DMS114 treated with DMSO at 0.1 percent for 48 hours (cell line): ENCODE results near the gene SSBP2.

Source experiments
- DNase-seq: peaks from one replicate; lab custom pipeline; 2025; ENCODE audit not compliant: unreplicated experiment; lab: John Stamatoyannopoulos, UW

Gene SSBP2

DNA sequence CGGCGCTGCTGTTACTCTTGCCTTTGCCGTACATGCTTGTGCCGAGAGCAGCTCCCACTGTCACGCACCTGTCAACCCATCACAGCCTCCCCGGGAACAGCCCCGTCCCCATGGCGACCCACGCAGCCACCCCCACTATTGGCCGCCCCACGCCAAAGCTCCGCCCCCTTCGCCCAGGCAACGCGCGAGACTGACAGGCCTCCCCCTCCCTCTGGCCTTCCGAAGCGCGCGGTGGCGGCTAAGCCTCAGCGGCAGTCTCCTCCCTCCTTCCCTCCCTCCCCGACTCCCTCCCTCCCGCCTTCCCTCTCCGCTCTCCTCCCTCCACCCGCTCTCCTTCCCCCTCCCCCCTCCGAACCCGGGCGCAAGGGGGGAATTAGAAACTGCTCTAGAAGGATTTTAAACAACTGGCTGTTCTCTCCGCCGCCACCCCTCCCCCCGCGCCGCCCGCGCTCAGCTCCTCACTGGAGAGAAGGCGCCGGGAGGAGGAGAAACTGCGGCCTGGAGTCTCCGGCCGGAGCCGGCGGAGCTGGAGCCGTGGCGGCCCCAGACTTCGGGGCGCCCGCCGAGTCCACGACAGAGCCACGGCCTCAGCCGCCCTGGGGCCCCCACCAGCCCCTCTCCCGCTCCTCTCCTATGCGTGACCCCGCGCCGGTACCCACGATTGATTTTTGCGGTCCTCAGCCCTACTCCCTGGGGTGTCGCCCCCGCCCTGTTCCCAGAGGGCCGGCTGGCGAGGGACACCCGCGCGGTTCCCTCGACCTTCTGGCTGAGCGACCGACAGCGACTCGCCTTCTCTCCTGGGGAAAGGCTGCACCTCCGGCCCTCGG lies at the start of gene SSBP2:
SSBP2 (minus strand) TSS at position 89 of the 827 bp plus-strand sequence; CDS start at position 34, 55 bp downstream.
- DNase-seq = peak; percentile 92

DNA sequence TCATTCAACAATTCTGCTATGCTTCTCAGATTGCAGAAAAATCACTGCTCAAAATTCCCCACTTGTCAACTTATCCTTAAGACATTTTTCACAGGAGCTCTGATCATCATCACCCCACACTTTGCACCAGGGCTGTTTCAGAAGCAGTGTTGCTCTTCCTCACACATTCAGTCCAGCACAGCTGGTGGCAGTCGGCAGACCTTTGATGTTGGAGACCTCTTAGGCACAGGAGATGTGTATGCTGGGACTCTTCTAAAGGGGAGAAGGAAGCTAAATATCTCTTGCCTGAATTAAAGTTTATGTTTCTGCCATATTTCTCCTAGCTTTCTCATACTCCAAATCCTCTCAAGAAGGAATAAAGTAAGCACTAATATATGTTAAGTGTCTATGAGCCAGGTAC lies 44.8 kb upstream of the SSBP2 start:
- no peak for DNase-seq

DNA sequence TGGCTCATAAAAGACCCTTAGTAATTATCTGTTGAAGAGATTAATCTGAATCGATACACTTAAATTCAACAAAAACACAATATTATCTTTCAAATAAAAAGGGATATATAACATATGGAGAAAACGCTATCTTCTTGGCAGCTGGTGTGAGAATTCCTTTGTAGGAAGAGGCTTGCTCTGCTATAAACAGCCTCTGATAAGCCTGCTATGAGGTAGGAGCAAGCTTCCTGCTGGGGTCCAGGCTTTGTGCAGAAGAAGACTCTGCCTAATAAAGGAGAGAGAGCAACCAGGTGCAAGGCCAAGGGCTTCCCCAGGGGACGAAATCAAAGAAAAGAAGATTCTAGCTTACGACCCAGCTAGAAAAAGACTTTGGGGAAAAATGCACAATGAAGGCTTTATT lies 43.3 kb upstream of the SSBP2 start:
- no peak for DNase-seq

DNA sequence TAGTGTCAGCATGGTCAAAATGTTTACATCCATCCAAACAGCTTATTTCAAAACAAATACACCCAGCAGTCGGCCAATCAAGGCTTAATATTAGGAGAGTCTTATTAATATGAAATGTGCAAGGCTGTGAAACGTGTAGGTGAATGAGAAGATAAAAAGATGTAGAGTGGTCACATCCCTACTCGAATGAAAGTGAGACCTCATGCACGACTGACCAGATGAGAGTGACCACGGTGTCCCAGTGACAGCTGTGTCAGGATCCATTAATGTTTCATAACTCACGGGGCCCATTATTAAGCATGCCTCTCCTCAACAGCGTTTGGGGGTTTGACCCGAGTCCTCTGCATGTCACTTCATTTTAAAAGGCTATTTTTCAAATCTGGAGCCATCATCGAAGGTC lies 39.4 kb upstream of the SSBP2 start:
- no peak for DNase-seq

DNA sequence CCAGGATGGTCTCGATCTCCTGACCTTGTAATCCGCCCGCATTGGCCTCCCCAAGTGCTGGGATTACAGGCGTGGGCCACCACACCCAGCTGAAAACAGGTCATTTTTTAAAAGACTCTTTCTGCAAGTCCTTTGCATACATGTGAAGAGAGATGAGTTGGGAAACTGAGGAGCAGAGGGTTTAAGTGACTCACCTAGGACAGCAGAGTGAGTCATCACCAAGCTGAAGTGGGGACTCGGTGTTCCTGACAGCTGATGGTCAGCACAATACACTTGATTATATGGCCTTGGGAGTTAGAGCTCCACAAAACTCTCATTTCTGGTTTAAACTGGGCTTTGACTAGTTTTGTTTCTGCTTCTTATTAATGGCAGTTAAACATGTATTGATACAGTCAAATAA lies 38.1 kb upstream of the SSBP2 start:
- DNase-seq = no peak

DNA sequence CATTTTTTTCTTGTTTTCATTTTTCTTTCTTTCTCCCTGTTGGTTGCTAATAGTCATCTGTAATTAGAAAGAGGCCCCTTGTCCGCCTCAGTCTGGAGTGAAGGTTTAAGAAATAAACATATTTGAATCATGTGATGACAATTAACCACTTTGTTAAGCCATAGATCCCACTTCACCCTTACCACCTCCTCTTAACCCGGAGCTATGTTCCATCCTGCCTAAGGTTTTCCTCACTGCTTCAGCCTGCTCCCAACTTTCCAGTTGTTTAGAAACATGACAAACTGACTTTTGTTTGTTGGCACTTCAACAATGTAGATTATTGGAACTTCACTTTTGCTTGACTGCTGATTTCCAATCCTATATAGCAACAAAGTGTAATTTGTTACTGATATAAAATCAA lies 37.4 kb upstream of the SSBP2 start:
- DNase-seq = no peak

DNA sequence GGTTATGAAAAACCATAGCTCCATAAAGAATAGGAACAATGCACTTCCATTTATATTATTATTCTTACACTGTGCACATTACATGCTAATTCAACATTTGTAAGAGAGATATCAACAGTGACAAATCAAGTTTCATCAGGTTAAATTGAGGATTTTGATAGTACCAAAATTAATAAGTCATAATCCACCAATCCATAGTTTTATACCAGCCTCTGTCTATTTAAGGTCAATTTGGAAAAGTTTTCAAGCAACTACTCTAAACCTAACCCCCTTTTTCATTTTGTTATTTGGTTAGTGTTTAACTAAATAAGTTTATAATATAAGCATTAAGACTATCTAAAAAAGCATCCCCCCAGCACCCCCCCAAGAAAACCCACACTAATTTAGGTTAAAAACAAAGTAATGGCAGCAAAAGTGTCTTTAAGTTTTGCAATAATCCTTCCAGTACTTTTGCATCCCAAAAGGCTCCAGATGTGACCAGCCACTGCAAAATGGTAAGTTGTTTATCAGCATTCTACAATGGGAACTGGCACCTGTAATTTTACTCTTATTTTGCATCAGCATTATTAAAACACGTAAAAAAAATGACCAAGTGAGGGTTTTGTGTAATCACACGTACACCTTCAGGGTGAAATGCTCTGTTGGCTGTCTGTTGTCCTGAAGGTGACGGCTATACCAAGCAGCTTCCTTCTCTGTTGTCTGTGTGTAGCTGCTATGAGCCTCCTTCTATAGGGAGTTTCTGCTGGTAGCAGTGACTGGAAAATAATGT lies 36.8 kb upstream of the SSBP2 start:
- no peak for DNase-seq

DNA sequence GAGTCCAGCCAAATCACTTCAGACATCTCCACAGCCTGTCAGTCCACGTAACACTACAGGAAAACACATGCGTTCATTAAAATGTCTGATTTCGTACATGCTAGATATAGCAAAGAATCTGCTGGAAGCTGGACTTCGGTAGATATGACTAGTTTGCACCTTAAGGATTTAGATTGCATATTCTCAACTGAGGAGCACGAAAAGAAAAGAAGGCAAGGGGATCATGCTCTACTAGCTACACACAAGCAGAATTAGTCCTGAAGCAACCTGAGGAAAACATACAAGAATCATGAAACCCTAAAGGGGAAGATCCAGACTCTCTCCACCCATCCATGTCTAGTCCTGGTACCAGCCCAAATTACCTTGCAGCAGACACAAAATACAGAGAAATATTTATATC lies 36.1 kb upstream of the SSBP2 start:
- DNase-seq = no peak

DNA sequence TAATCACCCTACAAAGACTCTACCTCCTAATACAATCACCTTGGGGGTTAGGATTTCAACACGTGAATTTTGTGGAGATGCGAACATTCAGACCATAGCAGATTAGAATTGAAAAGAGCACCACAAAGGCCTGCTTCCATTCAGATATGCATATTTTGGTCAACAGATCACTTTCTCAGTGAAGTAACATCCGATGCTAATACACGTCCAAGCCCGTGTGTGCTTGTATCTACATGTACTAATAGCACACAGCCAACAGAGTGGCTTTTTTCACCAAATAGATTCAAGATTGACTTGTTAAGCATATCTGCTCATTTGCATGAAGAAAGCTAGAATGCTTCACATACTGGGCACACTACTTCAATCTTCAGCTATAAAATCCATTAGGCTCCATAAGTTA lies 35.6 kb upstream of the SSBP2 start:
- DNase-seq = no peak

DNA sequence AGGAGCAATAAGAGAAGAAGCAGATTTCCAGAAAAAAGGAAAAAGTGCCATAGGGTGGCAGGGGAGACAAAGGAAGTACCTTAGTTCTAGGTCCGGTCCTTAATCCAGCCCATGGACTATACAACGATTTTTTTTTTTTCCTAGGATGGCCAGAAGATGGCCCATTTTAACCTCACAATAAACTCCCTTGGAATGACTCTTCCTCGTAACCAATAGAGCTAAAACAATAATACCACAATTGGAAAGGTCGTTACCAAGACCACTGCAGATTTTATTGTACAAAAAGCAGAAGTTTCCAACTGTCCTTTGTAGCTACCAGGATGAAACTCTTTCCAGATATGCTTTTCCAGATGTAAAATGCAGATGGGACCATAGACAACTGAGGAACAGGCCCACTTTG lies 34.4 kb upstream of the SSBP2 start:
- DNase-seq = no peak

DNA sequence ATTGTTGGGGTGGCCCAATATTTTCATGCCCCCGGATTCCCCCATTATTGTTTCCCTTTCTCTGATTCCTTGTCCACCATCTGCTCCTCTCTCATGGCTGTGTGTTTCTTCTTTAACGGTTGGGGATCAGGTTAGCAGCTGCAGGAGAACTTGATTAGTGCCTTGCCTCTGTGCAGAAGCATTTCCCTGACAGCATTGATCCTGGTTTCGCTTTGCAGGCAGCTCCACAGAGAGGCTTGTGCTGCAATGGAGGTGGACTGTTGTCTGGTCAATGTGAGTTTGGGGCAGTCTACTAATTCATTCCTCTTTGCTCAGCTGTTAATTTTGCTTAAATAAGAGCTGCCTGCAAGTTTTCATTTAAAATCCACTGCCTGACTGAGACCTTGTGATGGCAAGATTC lies 32.5 kb upstream of the SSBP2 start:
- DNase-seq = no peak

DNA sequence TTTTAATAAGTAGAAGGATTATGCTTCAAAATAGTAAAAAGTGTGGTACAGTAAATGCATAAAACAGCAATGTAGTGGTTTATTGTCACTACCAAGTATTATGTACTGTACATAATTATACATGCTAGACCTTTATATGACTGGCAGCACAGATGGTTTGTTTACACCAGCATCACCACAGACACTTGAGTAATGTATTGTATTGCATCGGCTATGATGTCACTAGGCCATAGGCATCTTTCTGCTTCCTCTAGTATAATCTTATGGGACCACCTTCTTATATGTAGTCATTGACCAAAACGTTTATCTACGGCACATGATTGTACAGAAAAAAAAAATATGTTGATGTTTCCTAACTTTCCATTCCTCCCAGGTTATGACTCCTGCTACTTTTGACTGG lies 31.9 kb upstream of the SSBP2 start:
- DNase-seq = no peak

DNA sequence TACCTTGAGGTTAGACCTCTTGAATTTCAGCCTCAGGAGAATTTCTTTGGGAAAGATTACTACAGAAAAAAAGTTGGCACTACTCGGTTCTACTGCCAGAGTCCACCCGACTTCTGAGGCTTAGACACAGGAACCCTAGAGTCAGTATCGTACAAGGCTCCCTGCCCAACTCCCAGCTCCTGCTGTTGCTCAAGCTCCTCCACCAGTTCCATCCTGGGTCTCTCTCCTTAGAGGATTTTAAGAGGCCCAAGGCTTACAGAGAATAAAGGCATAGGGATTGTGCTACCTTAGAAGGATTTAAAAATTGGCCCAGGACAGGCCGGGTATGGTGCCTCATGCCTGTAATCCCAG lies 29.0 kb upstream of the SSBP2 start:
- DNase-seq = no peak

DNA sequence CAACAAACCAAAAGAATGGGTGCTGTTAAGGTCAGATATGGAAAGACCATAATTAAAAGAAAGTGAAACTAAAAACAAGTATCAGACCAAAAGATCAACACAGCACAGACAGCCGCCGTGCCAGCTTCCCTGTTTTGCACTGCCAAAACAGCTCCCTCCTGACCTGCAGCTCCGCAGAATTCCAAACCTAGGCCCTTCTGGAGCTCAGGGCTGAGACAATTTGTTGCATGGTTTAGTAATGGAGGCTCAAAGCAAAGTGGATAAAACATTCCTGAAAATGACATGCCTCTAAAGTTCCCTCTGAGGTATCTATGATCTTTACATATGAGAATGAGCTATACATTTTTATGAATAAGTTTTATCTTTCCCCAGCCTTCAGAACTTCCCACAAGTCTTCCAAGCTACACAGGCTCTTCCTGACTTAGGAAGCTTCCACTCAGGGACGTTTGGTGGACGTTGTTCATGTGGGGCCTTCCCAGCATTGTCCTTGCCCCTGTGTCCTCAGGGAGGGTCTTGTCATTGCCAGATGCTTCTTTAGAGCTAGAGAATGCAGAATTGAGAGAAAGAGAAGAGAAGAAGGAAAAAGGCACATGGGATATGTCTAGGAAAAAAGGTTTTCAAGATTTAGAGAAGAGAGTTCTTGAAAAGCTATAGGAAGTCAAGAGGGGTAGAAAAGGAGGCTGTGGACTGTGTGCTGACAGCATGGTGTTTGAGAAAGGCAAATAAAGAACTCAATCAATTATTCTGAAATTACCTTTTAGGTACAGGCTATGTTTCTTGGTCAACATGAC lies 28.4 kb upstream of the SSBP2 start:
- DNase-seq = no peak

DNA sequence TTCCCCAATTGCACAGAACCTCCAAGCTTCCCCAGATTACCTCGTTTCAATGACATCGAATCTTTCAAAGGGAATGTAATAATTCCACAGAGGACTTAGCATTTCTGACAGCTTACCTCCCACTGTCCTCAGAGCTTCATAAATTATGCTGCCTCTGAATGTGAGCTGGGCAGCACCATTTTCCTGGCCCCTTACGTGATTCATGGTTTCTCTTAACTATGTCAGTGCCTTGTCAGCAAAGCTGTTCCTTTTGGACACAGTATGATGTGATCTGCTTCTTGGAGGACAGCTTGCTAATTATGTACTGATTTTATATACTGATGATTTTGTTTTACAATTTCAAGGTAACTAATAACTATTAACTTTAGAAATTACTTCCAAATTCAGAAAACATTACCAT lies 27.7 kb upstream of the SSBP2 start:
- DNase-seq = no peak

DNA sequence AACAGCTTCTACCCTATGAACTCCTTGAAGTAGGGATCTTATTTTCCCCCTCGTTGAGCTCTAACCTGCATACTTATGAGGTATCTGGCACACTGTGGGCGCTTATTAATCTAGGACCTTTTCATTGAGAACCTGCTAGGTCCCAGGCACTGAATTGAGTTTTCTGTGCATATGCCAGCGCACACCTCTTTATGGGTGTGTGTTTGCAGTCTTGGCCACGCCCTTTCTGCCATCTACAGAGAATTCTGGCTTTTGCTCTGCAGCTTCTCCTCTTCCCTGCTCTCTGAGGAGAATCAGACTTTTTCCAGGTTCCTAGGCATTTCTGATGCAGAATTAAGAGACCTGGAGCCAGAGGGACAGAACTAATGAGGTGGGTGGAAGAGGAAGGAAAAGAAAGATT lies 25.4 kb upstream of the SSBP2 start:
- no peak for DNase-seq

DNA sequence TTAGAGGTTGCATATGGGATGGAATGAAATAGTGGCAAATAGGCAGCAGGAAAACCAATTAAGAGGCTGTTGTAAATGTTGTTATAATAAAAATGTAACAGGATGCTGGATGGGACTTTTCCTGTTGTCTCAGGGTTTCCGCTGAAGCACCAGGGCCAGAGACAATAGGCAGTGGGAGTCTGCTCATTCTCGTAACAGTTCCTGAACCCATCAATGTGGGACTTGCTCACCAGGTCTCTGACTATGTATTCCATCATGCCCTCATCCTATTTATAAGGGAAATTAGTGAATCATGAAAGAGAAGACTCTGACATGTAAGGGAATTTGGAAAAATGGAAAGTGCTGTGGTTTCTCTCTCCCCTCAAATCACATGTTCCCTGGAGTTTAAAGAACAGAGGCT lies 23.5 kb upstream of the SSBP2 start:
- no peak for DNase-seq

DNA sequence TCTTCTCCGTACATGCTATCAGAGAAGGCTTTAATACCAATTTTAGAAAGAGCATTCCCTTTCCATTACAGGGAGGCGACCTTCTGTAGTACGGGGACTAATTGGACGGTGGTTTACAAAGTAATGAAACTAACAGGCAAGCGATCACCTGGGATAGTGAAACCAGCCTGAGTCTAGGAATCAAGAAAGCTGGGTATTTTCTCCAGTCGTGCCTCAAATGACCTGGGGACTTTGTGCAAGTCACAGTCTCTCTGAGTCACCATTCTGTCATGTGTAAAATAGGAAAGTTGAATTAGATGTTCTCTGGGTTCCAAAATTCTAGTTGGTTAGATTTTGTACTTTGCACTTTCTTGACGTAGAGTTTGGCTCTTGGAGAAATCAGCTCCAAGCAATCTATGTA lies 22.7 kb upstream of the SSBP2 start:
- no peak for DNase-seq

DNA sequence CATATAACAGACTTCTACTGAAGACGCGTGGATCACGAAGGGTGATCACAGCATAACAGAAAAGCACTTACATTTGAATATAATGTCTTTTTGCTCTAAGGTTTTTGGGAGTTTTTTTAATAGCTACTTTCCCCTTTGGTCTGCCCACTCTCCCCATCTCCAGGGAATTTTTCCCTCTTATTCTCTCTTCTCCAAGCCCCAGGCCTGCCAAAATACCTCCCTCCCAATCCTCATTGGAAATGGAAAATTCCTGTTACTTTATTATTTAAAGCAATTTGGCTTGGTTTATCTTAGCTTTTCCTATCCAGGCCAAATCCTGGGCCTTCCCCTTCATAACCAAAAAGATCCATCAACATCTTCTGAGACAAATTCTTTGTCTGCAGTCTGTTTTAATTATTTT lies 22.3 kb upstream of the SSBP2 start:
- no peak for DNase-seq

DNA sequence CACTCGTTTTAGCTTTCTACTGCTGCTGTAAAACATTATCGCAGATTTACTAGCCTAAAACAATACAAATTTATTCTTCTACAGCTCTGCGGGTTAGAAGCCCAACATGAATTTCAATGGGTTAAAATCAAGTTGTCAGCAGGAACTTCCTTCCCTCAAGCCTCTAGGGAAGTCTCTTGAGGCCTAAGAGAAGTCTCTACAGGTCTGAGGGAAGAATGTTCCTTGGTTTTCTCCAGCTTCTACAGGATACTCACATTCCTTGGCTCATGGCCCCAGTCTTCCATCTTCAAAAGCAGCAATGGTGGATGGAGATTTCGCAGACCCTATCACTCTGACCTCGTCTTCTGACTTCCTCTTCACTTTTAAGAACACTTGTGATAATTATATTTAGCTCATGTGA lies 21.6 kb upstream of the SSBP2 start:
- no peak for DNase-seq

DNA sequence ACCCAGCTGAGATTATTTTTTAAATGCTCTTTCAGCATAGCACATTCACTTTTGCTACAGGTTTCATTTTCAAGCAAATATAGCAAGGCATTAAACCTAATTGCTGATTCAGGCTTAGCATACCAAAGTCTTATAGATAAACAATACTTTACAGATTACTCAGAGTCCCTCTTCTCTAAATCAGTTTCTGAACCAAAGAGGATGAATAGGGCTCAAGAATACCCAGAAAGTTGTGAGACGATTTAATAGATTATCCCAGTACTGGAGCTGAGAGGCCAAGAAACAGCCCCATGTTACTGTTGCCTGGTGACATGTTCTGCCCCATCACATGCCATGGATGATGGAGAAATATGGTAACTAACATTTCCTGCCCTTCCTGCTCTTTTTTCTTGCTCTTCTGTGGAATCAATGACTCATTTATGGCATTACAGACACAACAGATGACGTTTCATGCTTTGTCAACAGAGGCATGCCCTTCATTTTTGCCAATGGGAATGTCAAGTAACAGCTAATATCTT lies 18.1 kb upstream of the SSBP2 start:
- no peak for DNase-seq

DNA sequence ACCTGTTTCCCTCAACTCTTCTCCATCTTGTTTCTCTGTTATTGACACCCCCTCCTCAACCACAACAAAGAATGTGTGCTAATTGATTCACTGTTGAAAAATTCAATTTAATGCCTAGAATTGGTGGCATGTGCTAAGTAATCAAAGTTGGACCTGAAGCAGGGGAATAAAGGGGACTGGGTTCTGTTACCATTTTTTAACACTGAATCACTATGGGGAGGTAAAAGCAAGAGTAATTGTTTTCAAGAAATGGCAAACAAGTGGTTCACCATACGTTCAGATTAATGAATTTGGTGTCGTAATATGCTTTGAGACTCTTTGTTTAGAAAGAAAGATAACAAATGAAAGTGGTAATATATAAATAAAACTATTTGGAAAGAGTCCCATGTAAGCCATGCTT lies 17.0 kb upstream of the SSBP2 start:
- no peak for DNase-seq
